NCI-H2196 treated with DMSO at 0.1 percent for 48 hours (cell line): Measurements from ENCODE around the gene FGF14.

Experiments used
- DNase-seq: peaks from one replicate; lab custom pipeline; 2025; ENCODE audit not compliant: unreplicated experiment; lab: John Stamatoyannopoulos, UW

The FGF14 gene

GRCh38 chr13:102401766-102402165 lies at the start of gene FGF14:
TSS of gene FGF14 (minus strand) at chr13:102402048.
- DNase-seq: no peak

- no peak for DNase-seq
These were observed 41.4 kb upstream of the FGF14 start for GRCh38 chr13:102443249-102443648.

- DNase-seq: no peak
These were observed 39.2 kb upstream of the FGF14 start for GRCh38 chr13:102441085-102441484.

GRCh38 chr13:102440259-102440936 lies 38.5 kb upstream of the FGF14 start:
- DNase-seq: no peak

GRCh38 chr13:102422690-102423089 lies 20.8 kb upstream of the FGF14 start:
- no peak for DNase-seq

GRCh38 chr13:102405499-102406100 lies 3.8 kb upstream of the FGF14 start:
- no peak for DNase-seq

- DNase-seq: no peak
These were observed 442 bp upstream of the FGF14 start for GRCh38 chr13:102402290-102402689.

- DNase-seq: no peak
These were observed 583 bp downstream of the FGF14 start for GRCh38 chr13:102401265-102401664.

- DNase-seq: no peak
These were observed 1.1 kb downstream of the FGF14 start for GRCh38 chr13:102400675-102401145.

GRCh38 chr13:102399791-102400674 lies 1.8 kb downstream of the FGF14 start:
- no peak for DNase-seq

GRCh38 chr13:102395939-102396338 lies 5.9 kb downstream of the FGF14 start:
- no peak for DNase-seq

- DNase-seq: no peak
These were observed 6.7 kb downstream of the FGF14 start for GRCh38 chr13:102395174-102395573.

GRCh38 chr13:102394158-102395053 lies 7.4 kb downstream of the FGF14 start:
- peak; percentile 68 for DNase-seq

GRCh38 chr13:102392481-102393209 lies 9.2 kb downstream of the FGF14 start:
- no peak for DNase-seq

- DNase-seq: no peak
These were observed 15.4 kb downstream of the FGF14 start for GRCh38 chr13:102386461-102386860.

GRCh38 chr13:102380012-102380411 lies 21.8 kb downstream of the FGF14 start:
- DNase-seq: no peak

GRCh38 chr13:102376318-102376717 lies 25.5 kb downstream of the FGF14 start:
- DNase-seq: no peak

GRCh38 chr13:102374726-102375125 lies 27.1 kb downstream of the FGF14 start:
- no peak for DNase-seq

GRCh38 chr13:102374233-102374632 lies 27.6 kb downstream of the FGF14 start:
- DNase-seq: no peak

- no peak for DNase-seq
These were observed 28.6 kb downstream of the FGF14 start for GRCh38 chr13:102373221-102373620.
